ENCODE results near the gene AMOTL2.

DNA sequence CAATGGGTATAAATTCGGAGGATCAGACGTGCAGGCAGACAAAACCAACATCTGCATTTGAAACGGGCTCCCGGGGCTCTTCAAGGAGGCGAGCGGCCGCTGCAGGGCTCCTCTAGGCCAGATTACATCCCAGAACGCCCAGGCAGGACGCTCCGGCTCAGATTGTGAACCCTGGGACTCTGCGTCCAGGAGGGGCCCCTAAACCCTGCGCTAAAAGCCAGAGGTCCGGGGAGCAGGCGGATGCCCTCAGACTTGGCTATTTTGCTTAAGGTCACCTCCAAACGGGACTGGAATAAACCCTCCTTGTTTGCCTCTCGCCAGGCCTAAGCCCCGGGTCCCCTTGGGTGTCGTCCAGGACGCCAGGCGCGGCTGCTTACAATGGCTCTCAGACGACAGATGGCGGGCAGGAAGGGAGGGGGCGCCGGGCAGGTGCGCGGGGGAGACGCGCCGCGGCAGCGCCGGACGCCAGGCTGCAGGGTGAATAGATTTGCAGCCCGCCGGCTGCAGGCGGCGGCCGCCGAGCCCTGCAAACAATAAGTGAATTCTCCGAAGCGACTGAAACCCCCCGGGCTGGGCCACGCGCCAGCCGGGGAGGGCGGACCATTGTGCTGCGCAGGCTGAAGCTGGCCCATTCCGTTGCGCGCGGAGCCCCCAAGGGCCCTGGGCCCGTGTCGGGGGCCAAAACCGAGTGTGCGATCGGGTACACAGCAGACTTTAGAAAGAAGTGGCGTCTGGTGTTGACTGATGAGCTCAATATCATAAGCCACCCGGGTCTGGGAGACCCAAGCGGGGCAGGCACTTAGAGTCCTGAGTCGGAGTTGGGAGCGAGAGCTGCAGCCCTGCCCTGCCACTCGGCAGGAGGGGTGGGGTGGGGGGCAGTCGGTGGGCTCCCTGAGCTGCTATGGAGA lies 32.3 kb upstream of the AMOTL2 start:
- no peak for TF ChIP-seq POLR2A (IDR thresholded peaks at IDR 0.05; ENCODE audit: low read depth, low read length)
- TF ChIP-seq TAF1 (IDR thresholded peaks at IDR 0.05; ENCODE audit: borderline replicate concordance, low read depth, low read length), result no peak
- no peak for TF ChIP-seq POLR2AphosphoS5 (IDR thresholded peaks at IDR 0.05; ENCODE audit: low read depth, low read length)
